ENCODE results near the gene LRRC3B.

DNA sequence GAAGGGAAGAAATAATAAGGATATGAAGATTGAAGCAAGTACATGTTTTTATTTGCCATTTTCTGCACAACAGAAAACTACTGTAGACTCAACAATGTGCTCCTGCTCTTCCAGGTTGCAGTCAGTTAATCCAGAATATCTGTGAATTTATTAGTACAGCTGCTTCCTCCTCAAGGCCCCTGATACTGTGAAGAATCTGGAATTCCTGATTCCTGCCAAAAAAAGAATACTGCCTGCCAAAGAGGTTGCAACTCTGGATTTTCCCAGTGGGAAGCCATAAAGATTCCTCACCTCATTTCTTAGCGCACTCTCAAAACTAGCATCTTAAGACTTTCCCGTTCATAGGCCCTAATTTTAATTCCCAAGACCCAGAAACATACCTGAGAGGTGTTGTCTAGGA, 33.6 kb upstream of the LRRC3B start:
- TF ChIP-seq, protein P1, sequence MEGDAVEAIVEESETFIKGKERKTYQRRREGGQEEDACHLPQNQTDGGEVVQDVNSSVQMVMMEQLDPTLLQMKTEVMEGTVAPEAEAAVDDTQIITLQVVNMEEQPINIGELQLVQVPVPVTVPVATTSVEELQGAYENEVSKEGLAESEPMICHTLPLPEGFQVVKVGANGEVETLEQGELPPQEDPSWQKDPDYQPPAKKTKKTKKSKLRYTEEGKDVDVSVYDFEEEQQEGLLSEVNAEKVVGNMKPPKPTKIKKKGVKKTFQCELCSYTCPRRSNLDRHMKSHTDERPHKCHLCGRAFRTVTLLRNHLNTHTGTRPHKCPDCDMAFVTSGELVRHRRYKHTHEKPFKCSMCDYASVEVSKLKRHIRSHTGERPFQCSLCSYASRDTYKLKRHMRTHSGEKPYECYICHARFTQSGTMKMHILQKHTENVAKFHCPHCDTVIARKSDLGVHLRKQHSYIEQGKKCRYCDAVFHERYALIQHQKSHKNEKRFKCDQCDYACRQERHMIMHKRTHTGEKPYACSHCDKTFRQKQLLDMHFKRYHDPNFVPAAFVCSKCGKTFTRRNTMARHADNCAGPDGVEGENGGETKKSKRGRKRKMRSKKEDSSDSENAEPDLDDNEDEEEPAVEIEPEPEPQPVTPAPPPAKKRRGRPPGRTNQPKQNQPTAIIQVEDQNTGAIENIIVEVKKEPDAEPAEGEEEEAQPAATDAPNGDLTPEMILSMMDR (IDR thresholded peaks at IDR 0.05; ENCODE audit: poor library complexity, severe bottlenecking): no peak
- TF ChIP-seq EZH2 (IDR thresholded peaks at IDR 0.05; ENCODE audit: borderline replicate concordance, insufficient read depth, low read length, poor library complexity, severe bottlenecking): no peak
- TF ChIP-seq, protein P2, sequence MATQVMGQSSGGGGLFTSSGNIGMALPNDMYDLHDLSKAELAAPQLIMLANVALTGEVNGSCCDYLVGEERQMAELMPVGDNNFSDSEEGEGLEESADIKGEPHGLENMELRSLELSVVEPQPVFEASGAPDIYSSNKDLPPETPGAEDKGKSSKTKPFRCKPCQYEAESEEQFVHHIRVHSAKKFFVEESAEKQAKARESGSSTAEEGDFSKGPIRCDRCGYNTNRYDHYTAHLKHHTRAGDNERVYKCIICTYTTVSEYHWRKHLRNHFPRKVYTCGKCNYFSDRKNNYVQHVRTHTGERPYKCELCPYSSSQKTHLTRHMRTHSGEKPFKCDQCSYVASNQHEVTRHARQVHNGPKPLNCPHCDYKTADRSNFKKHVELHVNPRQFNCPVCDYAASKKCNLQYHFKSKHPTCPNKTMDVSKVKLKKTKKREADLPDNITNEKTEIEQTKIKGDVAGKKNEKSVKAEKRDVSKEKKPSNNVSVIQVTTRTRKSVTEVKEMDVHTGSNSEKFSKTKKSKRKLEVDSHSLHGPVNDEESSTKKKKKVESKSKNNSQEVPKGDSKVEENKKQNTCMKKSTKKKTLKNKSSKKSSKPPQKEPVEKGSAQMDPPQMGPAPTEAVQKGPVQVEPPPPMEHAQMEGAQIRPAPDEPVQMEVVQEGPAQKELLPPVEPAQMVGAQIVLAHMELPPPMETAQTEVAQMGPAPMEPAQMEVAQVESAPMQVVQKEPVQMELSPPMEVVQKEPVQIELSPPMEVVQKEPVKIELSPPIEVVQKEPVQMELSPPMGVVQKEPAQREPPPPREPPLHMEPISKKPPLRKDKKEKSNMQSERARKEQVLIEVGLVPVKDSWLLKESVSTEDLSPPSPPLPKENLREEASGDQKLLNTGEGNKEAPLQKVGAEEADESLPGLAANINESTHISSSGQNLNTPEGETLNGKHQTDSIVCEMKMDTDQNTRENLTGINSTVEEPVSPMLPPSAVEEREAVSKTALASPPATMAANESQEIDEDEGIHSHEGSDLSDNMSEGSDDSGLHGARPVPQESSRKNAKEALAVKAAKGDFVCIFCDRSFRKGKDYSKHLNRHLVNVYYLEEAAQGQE (IDR thresholded peaks at IDR 0.05; ENCODE audit: borderline replicate concordance): no peak
- TF ChIP-seq MXI1 (conservative IDR thresholded peaks at IDR 0.05; ENCODE audit: poor library complexity, severe bottlenecking): no peak
- TF ChIP-seq TAF1 (IDR thresholded peaks at IDR 0.05; ENCODE audit: low read depth): no peak

Measured in neural cell (in vitro differentiated cells).